Sciatic nerve (tissue), 2 donors: Measurements from ENCODE around the gene KRT6A. TPM values are rescaled to one million over a fixed set of nuclear protein-coding genes. Genes with fewer than 3 reads are reported as not detected.
"Not testable (repeated sequence)": the region's sequence is repeated elsewhere in the genome, so short reads cannot be mapped to it uniquely, and the experiment has no call there.

Experiments used
- ATAC-seq: fragments of 200-7000 bp; cut with Tn5 transposase; one replicate; pipeline ENCODE4 v1.9.1; 2020; ENCODE audit warnings: mild to moderate bottlenecking, moderate library complexity
- DNase-seq: peaks from one replicate; pipeline ENCODE4 v3.0.0-alpha.2; 2020; ENCODE audit warnings: low spot score
- intact Hi-C: fragments of 100-400 bp; cut with DNase I; formaldehyde crosslinking; loops from one replicate; pipeline ENCODE4 v1.14.2; 2022
- total RNA-seq: library from RNA; stranded (reverse); fragmentation: NEBNext Ultra II Directional; extraction: Animal tissue kit (Norgen Biotek cat#: 25700); gene quantifications from one replicate; pipeline ENCODE4 v1.2.1, GENCODE V29; 2021
- donor health status: DM: no; HTN: no; CAD: no.
- donor health status: DM: no; HTN: no; CAD: no.

KRT6A gene
- total RNA-seq, 1 donor from 2014 or later, result not detected

GRCh38 chr12:52487211-52487610, 5.8 kb downstream of the KRT6A start:
- DNase-seq (no peak), ATAC-seq (no peak)
- intact Hi-C loops, result no loop called here

- no peak for ATAC-seq
- intact Hi-C loops, result no loop called here
These were observed 6.6 kb downstream of the KRT6A start for GRCh38 chr12:52486166-52487105.

GRCh38 chr12:52480073-52480472, 13.0 kb downstream of the KRT6A start:
- intact Hi-C loops, result no loop called here
- no peak for ATAC-seq
- DNase-seq, result no peak

More at GRCh38 chr12:52486166-52487105, 6.6 kb downstream of the KRT6A start:
- no peak for DNase-seq

GRCh38 chr12:52477651-52478050, 15.4 kb downstream of the KRT6A start:
- intact Hi-C loops, result no loop called here
- no peak for ATAC-seq
- DNase-seq, result no peak

GRCh38 chr12:52474212-52474611, 18.8 kb downstream of the KRT6A start:
- ATAC-seq (no peak), DNase-seq (no peak)
- intact Hi-C loops, result no loop called here

GRCh38 chr12:52473768-52474167, 19.3 kb downstream of the KRT6A start, which contains the start of gene KRT6C:
Gene KRT6C, minus strand, starts transcription at chr12:52473805. Its CDS starts 68 bp downstream, at chr12:52473737.
- DNase-seq (no peak), ATAC-seq (no peak)
- intact Hi-C loops, result no loop called here

GRCh38 chr12:52469853-52470252, 23.2 kb downstream of the KRT6A start:
- intact Hi-C loops, result no loop called here
- DNase-seq, result no peak
- ATAC-seq, result no peak

GRCh38 chr12:52464897-52465296, 28.2 kb downstream of the KRT6A start:
- ATAC-seq, result no peak

GRCh38 chr12:52461693-52462092, 31.4 kb downstream of the KRT6A start:
- ATAC-seq, result no peak
- intact Hi-C loops, result no loop called here
- no peak for DNase-seq

More at GRCh38 chr12:52464897-52465296, 28.2 kb downstream of the KRT6A start:
- intact Hi-C loops, result no loop called here
- no peak for DNase-seq

GRCh38 chr12:52458861-52459260, 34.2 kb downstream of the KRT6A start:
- ATAC-seq, result no peak
- intact Hi-C loops, result no loop called here
- DNase-seq, result no peak

GRCh38 chr12:52455821-52456220, 37.2 kb downstream of the KRT6A start:
- ATAC-seq, result no peak
- no peak for DNase-seq
- intact Hi-C loops, result no loop called here

- ATAC-seq, result peak; percentile 55
- DNase-seq, result no peak
These were observed 38.5 kb downstream of the KRT6A start for GRCh38 chr12:52454411-52455201.

GRCh38 chr12:52452101-52452500, 41.0 kb downstream of the KRT6A start, which contains the start of gene KRT6B:
Gene KRT6B, minus strand, starts transcription at chr12:52452146. Its CDS starts 68 bp downstream, at chr12:52452078.
- no peak for DNase-seq
- intact Hi-C loops, result no loop called here
- no peak for ATAC-seq

More at GRCh38 chr12:52454411-52455201, 38.5 kb downstream of the KRT6A start:
- intact Hi-C loops, result no loop called here

GRCh38 chr12:52448228-52448627, 44.8 kb downstream of the KRT6A start:
- intact Hi-C loops, result no loop called here
- ATAC-seq, result no peak
- DNase-seq, result no peak

- DNase-seq, intact Hi-C loops, ATAC-seq: not testable (repeated sequence)
These were observed 45.9 kb downstream of the KRT6A start for GRCh38 chr12:52447196-52447595.

- ATAC-seq (no peak), DNase-seq (no peak)
- intact Hi-C loops, result no loop called here
These were observed 46.6 kb downstream of the KRT6A start for GRCh38 chr12:52446367-52447045.

- intact Hi-C loops, result no loop called here
- no peak for ATAC-seq
- DNase-seq, result no peak
These were observed 47.2 kb downstream of the KRT6A start for GRCh38 chr12:52445876-52446275.

GRCh38 chr12:52444647-52445595, 48.1 kb downstream of the KRT6A start:
- DNase-seq (no peak), ATAC-seq (no peak)
- intact Hi-C loops, result no loop called here
